Fibroblast of pulmonary artery (primary cell): ENCODE results near the gene SEL1L.
"Not testable (repeated sequence)": the region's sequence is repeated elsewhere in the genome, so short reads cannot be mapped to it uniquely, and the experiment has no call there.

Experiments
- DNase-seq: peaks from one replicate; pipeline ENCODE4 v3.0.0-alpha.2; 2010; ENCODE audit warnings: low read depth
- H3K4me3 ChIP-seq: replicated peaks from 2 replicates; pipeline ENCODE4 v1.5.1; 2011; ENCODE audit warnings: low read depth, mild to moderate bottlenecking, control low read depth, low read length, moderate library complexity
- TF ChIP-seq, protein P1 (sequence below): IDR thresholded peaks from 2 replicates; pipeline ENCODE4 v1.5.1; 2011; ENCODE audit warnings: mild to moderate bottlenecking, control low read depth, low read length, inconsistent platforms; ENCODE audit errors: missing control alignments

Gene SEL1L

DNA sequence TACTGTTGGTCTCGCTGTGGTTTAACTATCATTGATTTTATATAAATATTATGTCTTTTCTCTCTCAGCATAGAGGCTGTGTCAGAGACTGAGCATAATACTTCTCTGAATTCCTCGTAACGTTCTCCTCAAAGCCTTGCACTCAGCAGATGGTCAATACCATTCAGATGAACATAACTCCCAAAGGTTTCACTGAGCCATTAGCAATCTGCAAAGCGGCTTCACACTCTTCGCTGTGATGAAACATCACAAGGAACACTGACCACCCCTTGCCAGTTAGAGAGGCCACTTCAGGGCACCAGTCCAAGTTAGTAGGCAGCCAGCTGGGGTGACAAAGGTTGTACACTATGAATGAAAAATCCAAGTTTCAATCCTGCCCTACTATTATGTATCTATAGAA lies 103.4 kb downstream of the SEL1L start:
- DNase-seq = no peak
- TF ChIP-seq, protein P1, sequence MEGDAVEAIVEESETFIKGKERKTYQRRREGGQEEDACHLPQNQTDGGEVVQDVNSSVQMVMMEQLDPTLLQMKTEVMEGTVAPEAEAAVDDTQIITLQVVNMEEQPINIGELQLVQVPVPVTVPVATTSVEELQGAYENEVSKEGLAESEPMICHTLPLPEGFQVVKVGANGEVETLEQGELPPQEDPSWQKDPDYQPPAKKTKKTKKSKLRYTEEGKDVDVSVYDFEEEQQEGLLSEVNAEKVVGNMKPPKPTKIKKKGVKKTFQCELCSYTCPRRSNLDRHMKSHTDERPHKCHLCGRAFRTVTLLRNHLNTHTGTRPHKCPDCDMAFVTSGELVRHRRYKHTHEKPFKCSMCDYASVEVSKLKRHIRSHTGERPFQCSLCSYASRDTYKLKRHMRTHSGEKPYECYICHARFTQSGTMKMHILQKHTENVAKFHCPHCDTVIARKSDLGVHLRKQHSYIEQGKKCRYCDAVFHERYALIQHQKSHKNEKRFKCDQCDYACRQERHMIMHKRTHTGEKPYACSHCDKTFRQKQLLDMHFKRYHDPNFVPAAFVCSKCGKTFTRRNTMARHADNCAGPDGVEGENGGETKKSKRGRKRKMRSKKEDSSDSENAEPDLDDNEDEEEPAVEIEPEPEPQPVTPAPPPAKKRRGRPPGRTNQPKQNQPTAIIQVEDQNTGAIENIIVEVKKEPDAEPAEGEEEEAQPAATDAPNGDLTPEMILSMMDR = no peak
- H3K4me3 ChIP-seq = no peak overlapping the region

DNA sequence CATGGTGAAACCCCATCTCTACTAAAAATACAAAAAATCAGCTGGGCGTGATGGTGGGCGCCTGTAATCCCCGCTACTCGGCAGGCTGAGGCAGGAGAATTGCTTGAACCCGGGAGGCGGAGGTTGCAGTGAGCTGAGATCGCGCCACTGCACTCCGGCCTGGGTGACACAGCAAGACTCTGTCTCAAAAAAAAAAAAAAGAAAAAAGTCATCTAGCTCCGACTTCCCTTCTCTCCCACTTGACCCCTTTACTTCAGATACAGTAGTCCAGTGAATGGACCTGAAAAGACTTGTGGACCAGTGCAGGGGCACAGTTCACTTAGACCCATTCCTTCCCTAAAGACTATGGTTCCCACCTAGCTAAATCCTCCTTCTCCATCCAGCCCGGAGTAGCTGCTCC lies 103.9 kb downstream of the SEL1L start:
- DNase-seq, H3K4me3 ChIP-seq: not testable (repeated sequence)

DNA sequence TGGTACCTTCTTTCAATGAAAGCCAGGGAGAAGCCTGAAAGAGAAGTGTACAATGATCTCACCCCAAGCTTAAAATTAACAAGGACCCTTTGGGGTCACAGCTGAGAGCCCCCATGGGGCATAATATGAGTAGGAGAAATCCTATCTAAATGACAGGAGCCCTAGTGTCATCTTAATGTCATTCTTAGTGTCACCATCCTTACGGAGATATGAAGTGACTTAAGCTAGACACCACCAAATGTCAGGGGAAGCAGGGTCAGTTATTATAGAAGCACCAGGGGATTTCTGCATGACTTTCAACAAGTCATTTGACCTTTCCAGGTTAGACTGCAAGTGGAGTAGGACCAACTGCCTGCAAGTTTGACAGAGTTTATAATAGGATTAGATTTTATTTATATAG lies 104.6 kb downstream of the SEL1L start:
- no peak for DNase-seq
- TF ChIP-seq, protein P1 = no peak
- no peak overlapping the region for H3K4me3 ChIP-seq

DNA sequence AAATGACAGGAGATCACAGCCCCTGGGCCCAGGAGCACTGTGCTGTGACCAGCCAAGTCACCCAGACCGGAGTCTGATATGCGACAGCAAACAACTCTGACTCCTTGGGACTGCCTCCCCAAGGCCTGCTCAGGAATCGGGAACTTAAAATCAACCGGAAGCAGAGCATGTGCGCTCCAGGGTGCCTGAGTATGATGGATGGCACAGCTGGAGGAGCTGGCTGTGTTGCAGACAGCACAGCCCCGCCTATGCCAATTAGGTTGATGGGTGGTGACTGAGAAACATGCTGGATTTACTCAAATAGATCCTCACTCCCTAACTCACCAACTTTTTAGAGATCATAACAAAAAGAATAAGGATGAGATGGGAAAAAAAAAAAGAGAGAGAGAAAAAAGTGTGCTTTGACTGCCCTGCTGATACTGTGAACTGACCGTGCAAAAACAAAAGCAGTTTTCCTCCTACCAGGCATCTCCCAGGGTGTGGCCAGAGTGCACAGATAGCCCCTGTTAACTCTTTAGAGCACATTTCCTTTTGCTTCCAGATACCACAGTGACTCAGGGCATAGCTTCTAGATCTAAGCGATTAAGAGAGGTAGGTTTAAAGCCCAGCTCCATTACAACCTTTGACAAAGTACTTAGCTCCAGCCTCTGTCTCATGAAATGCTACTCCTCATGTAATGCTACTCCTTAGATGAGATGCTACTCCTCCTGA lies 106.2 kb downstream of the SEL1L start:
- TF ChIP-seq, protein P1 = no peak
- DNase-seq = no peak
- no peak overlapping the region for H3K4me3 ChIP-seq

DNA sequence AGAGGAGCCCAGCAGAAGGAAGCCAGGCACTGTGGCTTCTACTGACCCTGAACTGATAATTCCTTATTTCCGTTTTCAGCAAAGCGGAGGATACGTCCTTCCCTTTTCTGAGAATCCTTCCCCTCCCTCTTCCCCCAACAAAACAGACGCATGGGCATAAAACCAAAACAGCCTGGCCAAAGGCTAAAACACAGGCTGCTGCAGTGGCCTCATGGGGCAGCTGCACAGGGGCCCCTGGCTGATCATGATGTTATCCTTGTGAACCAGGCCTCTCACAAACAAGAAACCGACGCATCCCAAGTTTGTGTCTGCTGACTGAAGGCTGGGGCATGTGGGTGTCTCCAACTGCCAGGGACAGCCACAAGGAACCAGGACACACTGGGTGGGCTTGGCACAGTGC lies 110.1 kb downstream of the SEL1L start:
- DNase-seq = no peak
- no peak overlapping the region for H3K4me3 ChIP-seq
- TF ChIP-seq, protein P1 = no peak
